GM12878 (cell line): ENCODE measurements around the gene DIS3L2.

ENCODE experiments used
- HCFC1 ChIP-seq: fragments of 150-350 bp; IDR thresholded peaks from 2 replicates; pipeline ENCODE4 v1.6.1; 2014; ENCODE audit warnings: low read length
- JUNB ChIP-seq: IDR thresholded peaks from 2 replicates; pipeline ENCODE4 v1.6.1; 2016; ENCODE audit warnings: antibody characterized with exemption, mild to moderate bottlenecking
- MAX ChIP-seq: IDR thresholded peaks from 2 replicates; pipeline ENCODE4 v1.6.1; 2012; ENCODE audit warnings: low read depth, low read length, improper control_type of control experiment
- RCOR1 ChIP-seq: conservative IDR thresholded peaks from 2 replicates; pipeline ENCODE4 v1.6.1; 2012; ENCODE audit warnings: low read depth, low read length, improper control_type of control experiment
- TBL1XR1 ChIP-seq: IDR thresholded peaks from 2 replicates; pipeline ENCODE4 v1.6.1; 2012; ENCODE audit warnings: low read depth, low read length, improper control_type of control experiment
- TF ChIP-seq, protein P1 (sequence below): IDR thresholded peaks from 2 replicates; pipeline ENCODE4 v1.6.1; 2011; ENCODE audit warnings: low read depth, mild to moderate bottlenecking, low read length, moderate library complexity, borderline replicate concordance; ENCODE audit errors: extremely low read depth

DNA sequence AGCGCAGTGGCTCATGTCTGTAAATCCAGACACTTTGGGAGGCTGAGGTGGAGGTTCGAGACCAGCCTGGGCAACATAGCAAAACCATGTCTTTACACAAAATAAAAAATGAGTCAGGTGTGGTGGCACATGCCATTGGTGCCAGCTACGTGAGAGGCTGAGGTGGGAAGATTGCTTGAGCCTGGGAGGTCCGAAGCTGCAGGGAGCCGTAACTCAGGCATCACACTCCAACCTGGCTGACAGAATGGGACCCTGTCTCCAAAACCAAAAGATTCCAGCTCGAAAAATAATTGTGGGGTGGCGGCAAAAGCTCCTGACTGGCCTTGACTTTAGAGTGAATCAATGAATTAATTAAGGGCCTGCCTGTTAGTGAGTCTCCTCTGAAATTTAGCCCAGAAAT is 415.8 kb downstream of the DIS3L2 start:
- no peak for TF ChIP-seq HCFC1
- no peak for TF ChIP-seq TBL1XR1
- no peak for TF ChIP-seq MAX
- no peak for TF ChIP-seq RCOR1
- TF ChIP-seq, protein P1, sequence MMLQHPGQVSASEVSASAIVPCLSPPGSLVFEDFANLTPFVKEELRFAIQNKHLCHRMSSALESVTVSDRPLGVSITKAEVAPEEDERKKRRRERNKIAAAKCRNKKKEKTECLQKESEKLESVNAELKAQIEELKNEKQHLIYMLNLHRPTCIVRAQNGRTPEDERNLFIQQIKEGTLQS: no peak
- no peak for TF ChIP-seq JUNB
